Activated T-helper 17 cell treated with anti-CD3 and anti-CD28 coated beads, Interleukin-2, amount 50 U/mL, for 72 hours (primary cell): Measurements from ENCODE around the gene YWHAG. TPM values are rescaled to one million over a fixed set of nuclear protein-coding genes. Genes with fewer than 3 reads are reported as not detected.
"Not testable (repeated sequence)": the region's sequence is repeated elsewhere in the genome, so short reads cannot be mapped to it uniquely, and the experiment has no call there.

ENCODE experiments used
- ATAC-seq: fragments of 150-1000 bp; cut with Tn5 transposase; replicated peaks from 2 replicates; pipeline ENCODE4 v1.10.0; 2021; ENCODE audit warnings: mild to moderate bottlenecking, moderate library complexity
- H3K27ac Mint-ChIP-seq: one replicate; pipeline ENCODE4 v1.8.0; 2022; ENCODE audit warnings: mixed read lengths
- H3K27me3 Mint-ChIP-seq: one replicate; pipeline ENCODE4 v1.8.0; 2022; ENCODE audit warnings: mixed read lengths
- H3K36me3 Mint-ChIP-seq: one replicate; pipeline ENCODE4 v1.8.0; 2022; ENCODE audit warnings: low read depth, mild to moderate bottlenecking, mixed read lengths
- H3K4me1 Mint-ChIP-seq: one replicate; pipeline ENCODE4 v1.8.0; 2022; ENCODE audit warnings: mixed read lengths
- H3K4me3 Mint-ChIP-seq: one replicate; pipeline ENCODE4 v1.8.0; 2022; ENCODE audit warnings: mild to moderate bottlenecking, mixed read lengths
- H3K9me3 Mint-ChIP-seq: one replicate; pipeline ENCODE4 v1.8.0; 2022; ENCODE audit warnings: mixed read lengths
- total RNA-seq, 2 donors: library from RNA; stranded (reverse); gene quantifications; one replicate each; pipeline ENCODE4 v1.2.3, GENCODE V29; 2022

Gene YWHAG
- total RNA-seq, 2 donors from 2014 or later, result 118 to 156 TPM

DNA sequence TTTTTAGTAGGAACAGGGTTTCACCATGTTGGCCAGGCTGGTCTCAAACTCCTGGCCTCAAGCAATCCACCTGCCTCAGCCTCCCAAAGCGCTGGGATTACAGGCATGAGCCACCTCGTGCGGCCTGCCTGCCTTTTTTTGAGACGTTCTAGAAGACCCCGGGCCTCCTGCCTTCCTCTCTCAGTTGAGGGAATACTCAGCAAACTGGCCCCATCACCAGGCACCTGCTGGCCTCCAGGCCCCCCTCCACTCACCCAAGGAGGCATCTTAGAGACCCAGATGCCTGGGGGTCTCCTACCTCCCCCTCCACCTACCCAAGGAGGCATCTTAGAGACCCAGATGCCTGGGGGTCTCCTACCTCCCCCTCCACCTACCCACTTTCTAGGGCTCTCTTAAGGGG is 65.9 kb downstream of the YWHAG start:
- H3K9me3 Mint-ChIP-seq, H3K27me3 Mint-ChIP-seq, H3K4me3 Mint-ChIP-seq, ATAC-seq, H3K27ac Mint-ChIP-seq, H3K36me3 Mint-ChIP-seq: not testable (repeated sequence)
- peaks cover 13% of the 10 kb centered on the region for H3K4me1 Mint-ChIP-seq

DNA sequence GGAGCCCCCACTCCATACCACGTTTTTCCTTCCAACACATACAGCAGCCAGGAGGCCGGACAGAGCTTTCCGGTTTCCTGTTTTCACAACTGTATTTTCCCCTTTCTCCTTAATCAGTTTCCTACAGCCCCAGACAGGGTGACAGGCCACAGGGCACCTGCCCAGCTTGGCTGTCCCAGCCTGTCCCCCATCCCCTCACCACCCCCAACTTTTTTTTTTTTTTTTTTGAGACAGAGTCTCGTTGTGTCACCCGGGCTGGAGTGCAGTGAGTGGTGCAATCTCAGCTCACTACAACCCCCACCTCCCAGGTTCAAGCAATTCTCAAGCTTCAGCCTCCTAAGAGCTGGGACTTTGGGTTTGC is 66.6 kb downstream of the YWHAG start:
- Mint-ChIP-seq H3K4me1 (peaks cover 13% of the 10 kb centered on the region), H3K4me3 (peak overlapping the region; percentile 73), H3K9me3 (no peaks in the 10 kb centered on the region), H3K27me3 (peaks cover 4% of the 10 kb centered on the region), H3K27ac (peak overlapping the region; percentile 86), H3K36me3 (no peaks in the 10 kb centered on the region)
- peak; percentile 13 for ATAC-seq

DNA sequence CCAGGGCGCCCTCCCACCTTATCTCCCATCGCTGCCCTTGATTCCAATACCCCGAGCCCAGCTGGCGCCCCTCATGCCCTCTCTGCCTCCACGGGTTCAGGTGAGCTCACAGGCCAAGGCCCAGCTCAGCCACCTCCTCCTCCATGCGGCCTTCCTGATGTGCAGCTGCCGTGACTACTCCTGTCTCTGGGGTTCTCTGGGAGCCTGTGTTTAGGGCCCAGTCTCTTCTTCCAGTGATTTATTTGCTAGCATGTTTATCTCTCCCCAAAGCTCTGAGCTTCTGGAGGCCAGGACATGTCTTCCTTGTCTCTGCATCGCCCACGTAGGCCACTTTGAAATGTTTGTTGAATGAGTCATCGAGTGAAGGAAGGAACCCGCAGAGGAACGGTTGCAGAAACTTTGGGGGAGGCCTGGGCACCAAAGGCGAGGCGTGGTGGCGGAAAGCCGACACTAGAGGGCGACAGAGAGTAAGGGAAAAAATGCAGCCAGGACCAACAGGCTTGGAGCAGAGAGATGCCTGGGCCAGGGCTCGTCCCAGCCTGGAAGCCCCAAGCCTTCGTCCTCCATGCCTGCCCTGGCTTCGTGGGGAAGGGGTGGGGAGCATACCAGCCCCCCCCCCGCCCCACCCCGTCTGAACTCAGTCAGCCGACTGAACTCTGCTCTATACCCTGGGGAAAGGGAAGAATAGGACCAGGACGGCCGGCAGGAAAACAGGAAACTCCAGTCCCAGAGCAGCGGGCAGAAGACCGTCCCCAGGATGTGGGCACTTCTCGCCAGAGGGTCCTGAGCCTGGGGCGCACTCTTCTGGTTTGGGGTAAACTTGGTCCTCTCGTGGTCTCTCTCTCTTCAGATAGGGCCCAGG is 67.2 kb downstream of the YWHAG start:
- peak; percentile 95 for ATAC-seq
- Mint-ChIP-seq H3K27me3 (peaks cover 4% of the 10 kb centered on the region), H3K4me3 (peak overlapping the region; percentile 73), H3K9me3 (no peaks in the 10 kb centered on the region), H3K4me1 (peaks cover 13% of the 10 kb centered on the region), H3K36me3 (no peaks in the 10 kb centered on the region), H3K27ac (peak overlapping the region; percentile 86)

DNA sequence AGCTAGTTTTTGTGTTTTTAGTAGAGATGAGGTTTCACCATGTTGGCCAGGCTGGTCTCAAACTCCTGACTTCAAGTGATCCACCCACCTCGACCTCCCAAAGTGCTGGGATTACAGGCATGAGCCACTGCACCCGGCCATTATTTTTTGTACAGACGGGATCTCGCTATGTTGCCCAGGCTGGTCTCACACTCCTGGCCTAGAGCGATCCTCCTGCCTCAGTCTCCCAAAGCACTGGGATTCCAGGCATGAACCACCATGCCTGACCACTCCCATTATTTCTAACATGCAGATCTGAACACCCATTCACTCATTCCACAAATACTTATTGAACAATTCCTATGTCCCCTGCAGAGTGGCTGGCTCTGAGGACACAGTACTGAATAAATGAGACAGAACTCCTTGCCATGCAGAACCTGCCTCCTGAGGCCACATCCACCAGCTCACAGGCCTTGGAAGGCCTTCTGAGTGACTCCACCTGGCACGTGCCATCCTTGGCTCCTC is 67.9 kb downstream of the YWHAG start:
- not testable (repeated sequence) for H3K27me3 Mint-ChIP-seq, H3K36me3 Mint-ChIP-seq, H3K9me3 Mint-ChIP-seq
- Mint-ChIP-seq H3K4me3 (peak overlapping the region; percentile 73), H3K27ac (peak overlapping the region; percentile 86), H3K4me1 (peaks cover 13% of the 10 kb centered on the region)
- ATAC-seq, result peak; percentile 7

DNA sequence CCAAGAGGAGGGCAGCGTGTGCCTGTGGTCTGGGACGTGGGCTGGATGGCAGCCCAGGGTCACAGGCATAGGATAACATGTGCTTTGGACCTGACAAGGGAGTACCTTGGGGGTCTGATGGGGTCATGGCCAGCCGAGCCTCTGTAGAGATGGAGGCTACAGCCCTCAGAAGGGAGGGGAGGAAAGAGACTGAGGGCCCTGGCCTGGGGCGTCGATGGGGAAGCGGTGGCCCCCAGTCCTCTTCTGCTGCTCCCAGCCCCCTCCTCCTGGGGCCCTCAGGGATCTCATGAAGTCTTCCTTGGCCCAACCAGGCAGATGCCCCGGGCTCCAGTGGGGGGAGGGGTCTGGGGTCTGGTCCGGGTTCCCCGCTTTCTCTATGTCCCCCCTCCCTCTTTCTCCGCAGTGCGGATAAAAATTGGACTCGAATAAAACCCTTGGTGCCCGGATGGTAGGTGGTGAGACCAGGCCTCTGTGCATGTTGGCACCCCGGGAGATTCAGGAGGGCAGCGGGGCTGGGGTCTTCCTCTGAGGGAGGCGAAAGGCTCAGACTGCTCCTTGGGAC is 71.9 kb downstream of the YWHAG start:
- Mint-ChIP-seq H3K27me3 (peaks cover 15% of the 10 kb centered on the region), H3K4me3 (no peak overlapping the region), H3K4me1 (peaks cover 9% of the 10 kb centered on the region), H3K9me3 (no peaks in the 10 kb centered on the region), H3K27ac (no peak overlapping the region), H3K36me3 (no peaks in the 10 kb centered on the region)
- ATAC-seq, result no peak

DNA sequence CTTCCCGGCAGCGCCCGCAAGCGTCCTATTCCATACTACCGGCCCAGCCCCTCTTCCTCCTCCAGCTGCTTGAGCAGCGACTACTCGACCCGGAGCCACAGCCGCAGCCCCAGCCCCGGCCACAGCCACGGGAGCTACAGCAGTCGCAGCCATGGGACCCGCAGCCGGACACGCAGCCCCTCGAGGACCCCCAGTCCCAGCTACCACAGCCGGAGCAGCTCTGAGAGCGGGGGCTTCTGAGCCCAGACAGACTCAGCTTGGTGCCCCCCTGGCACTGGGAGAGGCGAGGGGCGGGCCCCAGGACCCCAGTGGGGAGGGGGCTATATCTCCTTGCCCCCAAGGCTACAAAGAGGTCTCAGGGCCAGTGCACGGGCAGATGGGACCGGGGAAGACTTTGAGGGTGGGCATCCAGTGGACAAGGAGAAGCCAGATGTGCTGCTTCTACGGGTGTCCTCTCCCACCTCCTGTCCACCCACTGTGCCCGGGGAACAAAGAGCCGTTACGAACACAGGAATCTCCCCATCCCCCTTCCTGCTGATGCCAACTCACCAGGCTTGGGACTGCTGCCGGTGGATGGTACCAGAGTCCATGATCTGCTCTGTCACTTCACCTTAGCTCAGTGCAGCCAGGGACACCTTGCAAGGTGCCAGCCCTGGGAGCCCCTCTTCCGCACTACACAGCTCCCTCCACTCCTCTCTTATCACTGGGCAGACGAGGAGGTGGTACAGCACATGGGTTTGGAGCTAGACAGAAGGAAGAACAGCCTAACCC is 73.0 kb downstream of the YWHAG start:
- H3K36me3 Mint-ChIP-seq, result peaks cover 5% of the 10 kb centered on the region
- H3K4me1 Mint-ChIP-seq, result peaks cover 6% of the 10 kb centered on the region
- H3K4me3 Mint-ChIP-seq, result no peak overlapping the region
- no peaks in the 10 kb centered on the region for H3K9me3 Mint-ChIP-seq
- ATAC-seq, result no peak
- H3K27ac Mint-ChIP-seq, result no peak overlapping the region
- peaks cover 22% of the 10 kb centered on the region for H3K27me3 Mint-ChIP-seq

DNA sequence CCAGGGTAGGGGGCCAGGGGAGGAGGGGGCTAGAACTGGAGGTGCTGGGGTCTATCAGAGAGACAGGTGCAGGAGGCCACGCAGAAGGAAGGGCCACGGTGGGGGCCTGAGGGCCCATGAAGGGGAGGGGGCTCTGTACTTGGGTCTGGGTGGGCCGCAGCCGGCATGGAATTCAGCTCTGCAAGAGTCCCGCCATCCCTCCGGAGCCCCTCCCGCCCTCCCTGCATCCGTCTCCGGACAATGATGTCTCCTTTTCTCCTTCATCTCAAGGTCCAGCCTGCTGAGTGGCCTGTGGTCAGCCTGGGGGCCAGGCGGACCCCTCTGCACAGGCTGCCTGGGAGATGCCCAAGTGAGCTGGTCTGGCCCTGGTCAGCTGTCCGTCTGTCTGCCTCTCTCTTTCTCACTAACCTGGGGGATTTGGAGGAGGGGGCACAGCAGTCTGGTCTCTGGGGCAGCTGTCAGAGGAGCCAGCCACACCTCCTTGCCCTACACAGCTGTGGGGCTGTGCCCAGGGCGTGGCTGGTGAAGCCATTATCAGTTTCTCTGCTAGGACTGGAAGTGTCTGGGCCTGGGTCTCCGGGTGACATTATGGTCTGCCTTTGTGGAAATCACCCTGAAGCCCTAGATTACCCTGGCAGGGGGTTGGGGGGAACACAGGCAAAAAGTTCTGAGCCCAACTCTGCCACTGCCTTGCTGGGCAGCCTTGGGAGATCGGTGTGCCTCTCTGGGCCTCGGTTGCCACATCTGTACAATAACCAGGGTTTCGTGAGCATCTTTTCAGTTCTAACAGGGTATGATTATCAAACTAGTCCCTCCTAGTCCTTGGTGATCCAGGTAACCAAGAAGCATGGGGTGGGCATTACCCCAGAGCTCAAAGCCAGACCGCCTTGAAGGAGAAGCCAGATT is 75.3 kb downstream of the YWHAG start:
- H3K4me3 Mint-ChIP-seq, result peak overlapping the region; percentile 55

DNA sequence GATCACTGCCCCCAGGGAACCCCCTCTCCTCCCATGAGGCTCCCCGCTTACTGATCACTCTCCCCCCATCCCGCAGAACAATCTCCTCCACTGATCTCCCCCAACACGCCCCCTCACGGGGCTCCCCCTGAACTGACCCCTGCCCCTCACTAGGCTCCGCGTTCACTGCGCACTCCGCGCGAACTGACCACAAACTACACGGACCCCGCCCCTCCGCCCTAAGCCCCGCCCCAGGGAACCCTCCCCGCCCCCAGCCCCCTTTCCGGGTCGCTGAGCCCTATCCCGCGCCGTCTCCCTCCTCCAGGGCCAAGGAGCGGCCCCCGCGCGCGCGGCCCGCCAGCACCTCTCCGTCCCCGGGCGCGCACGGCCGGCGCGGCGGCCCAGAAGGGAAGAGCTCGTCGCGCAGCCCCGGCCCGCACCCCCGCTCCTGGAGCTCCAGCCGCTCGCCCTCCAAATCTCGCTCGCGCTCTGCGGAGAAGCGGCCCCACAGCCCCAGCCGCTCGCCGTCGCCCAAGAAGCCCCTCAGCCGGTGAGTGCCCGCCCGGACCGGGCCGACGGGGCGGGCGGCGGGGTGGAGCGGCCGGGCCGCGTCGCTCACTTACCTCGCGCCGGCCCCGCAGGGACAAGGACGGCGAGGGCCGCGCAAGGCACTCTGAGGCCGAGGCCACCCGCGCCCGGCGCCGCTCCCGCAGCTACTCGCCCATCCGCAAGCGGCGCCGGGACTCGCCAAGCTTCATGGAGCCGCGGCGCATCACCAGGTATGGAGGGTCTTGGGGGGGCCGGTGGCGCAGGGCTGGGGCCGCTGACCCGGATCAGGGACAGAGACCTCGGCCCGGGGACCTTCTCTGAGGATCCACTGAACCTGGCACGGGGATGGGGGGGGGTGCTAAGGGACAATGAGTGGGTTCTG is 76.2 kb downstream of the YWHAG start:
- Mint-ChIP-seq H3K27me3 (peaks cover 37% of the 10 kb centered on the region), H3K4me1 (peaks cover 9% of the 10 kb centered on the region), H3K4me3 (peak overlapping the region; percentile 66), H3K9me3 (no peaks in the 10 kb centered on the region), H3K36me3 (peaks cover 6% of the 10 kb centered on the region), H3K27ac (no peak overlapping the region)
- ATAC-seq, result peak; percentile 33

More for the DNA sequence above, 75.3 kb downstream of the YWHAG start:
- Mint-ChIP-seq H3K36me3 (peaks cover 6% of the 10 kb centered on the region), H3K27me3 (peaks cover 35% of the 10 kb centered on the region), H3K27ac (no peak overlapping the region), H3K4me1 (peaks cover 9% of the 10 kb centered on the region), H3K9me3 (no peaks in the 10 kb centered on the region)
- no peak for ATAC-seq

DNA sequence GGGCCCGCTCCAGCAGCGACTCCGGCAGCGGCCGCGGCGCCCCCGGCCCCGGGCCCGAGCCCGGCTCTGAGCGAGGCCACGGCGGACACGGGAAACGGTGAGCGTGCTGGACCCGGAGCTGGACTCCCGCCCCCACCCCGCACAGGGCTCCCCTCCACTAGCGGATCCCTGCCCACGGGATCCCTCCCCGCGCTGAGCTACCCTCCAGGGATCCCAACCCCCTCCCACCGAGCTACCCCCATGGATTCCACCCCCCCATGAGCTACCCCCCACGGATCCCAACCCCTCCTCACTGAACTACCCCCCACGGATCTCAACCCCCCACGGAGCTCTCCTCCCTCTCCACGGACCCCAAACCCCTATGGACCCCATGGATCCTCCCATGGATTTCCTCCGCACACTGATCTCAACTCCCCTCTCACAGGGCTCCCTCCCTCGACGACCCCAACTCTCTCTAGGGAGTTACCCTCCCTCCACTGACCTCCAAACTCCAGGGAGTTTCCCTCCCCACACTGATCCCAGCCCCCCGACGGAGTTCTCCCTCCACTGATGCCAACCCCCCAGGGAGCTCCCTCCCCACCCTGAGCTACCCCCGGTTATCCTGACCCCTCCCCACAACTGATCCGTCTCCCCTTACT is 77.0 kb downstream of the YWHAG start:
- H3K27me3 Mint-ChIP-seq, result peaks cover 40% of the 10 kb centered on the region
- H3K9me3 Mint-ChIP-seq, result no peaks in the 10 kb centered on the region
- H3K27ac Mint-ChIP-seq, result no peak overlapping the region
- H3K4me3 Mint-ChIP-seq, result peak overlapping the region; percentile 66
- peaks cover 9% of the 10 kb centered on the region for H3K4me1 Mint-ChIP-seq
- no peak for ATAC-seq
- H3K36me3 Mint-ChIP-seq, result peaks cover 6% of the 10 kb centered on the region

DNA sequence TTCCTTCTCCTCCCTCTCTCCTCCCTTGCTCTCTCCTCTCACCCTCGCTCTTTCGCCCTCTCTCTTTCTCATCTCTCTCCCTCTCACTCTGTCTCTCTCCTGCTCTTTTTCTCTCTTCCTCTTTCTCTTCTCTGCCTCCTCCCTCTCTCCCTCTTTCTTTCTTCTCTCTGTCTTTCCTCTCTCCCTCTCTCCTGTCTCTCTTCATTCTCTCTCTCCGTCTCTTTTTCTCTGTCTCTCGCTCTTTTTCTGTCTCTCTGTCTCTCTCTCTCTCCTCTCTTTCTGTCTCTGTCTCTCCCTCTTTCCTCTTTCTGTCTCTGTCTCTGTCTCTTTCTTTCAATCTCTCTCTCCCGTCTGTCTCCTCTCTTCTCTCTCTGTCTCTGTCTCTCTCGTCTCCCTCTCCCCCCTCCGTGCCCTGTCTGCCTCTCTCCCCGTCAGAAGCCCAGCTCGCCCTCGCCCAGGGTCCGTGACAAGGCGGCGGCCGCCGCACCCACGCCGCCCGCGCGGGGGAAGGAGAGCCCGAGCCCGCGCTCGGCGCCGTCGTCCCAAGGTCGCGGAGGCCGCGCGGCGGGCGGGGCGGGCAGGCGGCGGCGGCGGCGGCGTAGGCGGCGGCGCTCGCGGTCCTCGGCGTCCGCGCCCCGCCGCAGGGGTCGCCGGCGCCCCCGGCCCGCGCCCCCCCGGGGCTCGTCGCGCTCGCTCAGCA is 77.6 kb downstream of the YWHAG start:
- peaks cover 9% of the 10 kb centered on the region for H3K4me1 Mint-ChIP-seq
- H3K9me3 Mint-ChIP-seq, result no peaks in the 10 kb centered on the region
- peaks cover 41% of the 10 kb centered on the region for H3K27me3 Mint-ChIP-seq
- peak; percentile 40 for ATAC-seq
- H3K36me3 Mint-ChIP-seq, result peaks cover 6% of the 10 kb centered on the region
- no peak overlapping the region for H3K27ac Mint-ChIP-seq
- H3K4me3 Mint-ChIP-seq, result peak overlapping the region; percentile 65

DNA sequence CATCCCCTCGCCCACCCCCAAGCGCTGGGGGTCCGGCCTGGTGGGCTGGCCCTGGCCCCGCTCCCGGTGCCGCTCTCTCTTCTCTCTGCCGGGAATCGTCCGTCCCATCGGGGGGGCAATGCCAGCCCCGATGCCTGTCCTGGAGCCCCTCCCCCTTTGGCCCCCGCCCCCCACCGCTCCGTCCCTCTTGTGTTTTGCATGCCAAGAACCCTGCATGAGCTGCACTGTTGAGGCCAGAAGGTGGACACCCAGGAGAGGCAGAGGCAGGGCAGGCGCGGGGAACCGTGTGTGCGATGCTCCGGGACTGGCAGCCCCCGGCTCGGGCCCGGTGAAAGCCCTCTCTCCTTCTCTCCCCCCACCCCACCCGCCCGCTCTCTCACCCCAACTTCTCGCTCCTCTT is 78.4 kb downstream of the YWHAG start:
- H3K36me3 Mint-ChIP-seq, result peaks cover 6% of the 10 kb centered on the region
- no peak overlapping the region for H3K27ac Mint-ChIP-seq
- no peaks in the 10 kb centered on the region for H3K9me3 Mint-ChIP-seq
- H3K27me3 Mint-ChIP-seq, result peaks cover 41% of the 10 kb centered on the region
- H3K4me1 Mint-ChIP-seq, result peaks cover 9% of the 10 kb centered on the region
- no peak for ATAC-seq
- peak overlapping the region; percentile 65 for H3K4me3 Mint-ChIP-seq

DNA sequence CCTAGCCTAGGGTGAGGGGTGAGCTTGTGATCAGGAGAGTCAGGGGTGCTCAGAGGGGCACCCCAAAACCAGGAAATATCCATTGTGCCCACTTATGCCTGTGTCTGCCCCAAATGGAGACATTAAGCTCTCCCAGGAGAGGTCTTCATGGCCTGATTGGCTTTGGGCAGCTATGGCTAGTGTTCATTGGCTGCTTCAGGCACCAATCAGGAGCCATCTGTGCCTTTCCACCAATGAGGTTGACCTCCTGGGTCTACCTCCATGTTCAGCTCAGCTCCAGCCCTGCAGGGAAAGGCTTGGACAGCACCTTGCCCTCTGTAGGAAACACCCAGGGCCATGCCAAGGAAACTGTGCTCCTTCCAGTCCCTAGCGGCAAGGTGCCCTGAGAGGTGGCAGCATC is 80.3 kb downstream of the YWHAG start:
- Mint-ChIP-seq H3K27me3 (peaks cover 37% of the 10 kb centered on the region), H3K36me3 (peaks cover 6% of the 10 kb centered on the region), H3K4me3 (no peak overlapping the region), H3K9me3 (no peaks in the 10 kb centered on the region), H3K4me1 (peaks cover 12% of the 10 kb centered on the region), H3K27ac (no peak overlapping the region)
- peak; percentile 41 for ATAC-seq
